Parathyroid adenoma (tissue), 2 donors: ENCODE measurements around the gene GALNT10.

Experiments
- H2AFZ ChIP-seq: fragments of 300-600 bp; sonication (generic); one replicate; pipeline ENCODE4 v1.7.0; 2017; ENCODE audit warnings: antibody characterized with exemption, mild to moderate bottlenecking
- H3K27ac ChIP-seq: fragments of 300-600 bp; sonication (generic); one replicate; pipeline ENCODE4 v1.7.0; 2017
- H3K27me3 ChIP-seq: fragments of 300-600 bp; sonication (generic); one replicate; pipeline ENCODE4 v1.7.0; 2017; ENCODE audit warnings: low read length; ENCODE audit not compliant: control insufficient read depth, insufficient read depth
- H3K36me3 ChIP-seq: fragments of 300-600 bp; sonication (generic); one replicate; pipeline ENCODE4 v1.7.0; 2017; ENCODE audit warnings: low read length; ENCODE audit not compliant: control insufficient read depth, insufficient read depth
- H3K4me1 ChIP-seq: fragments of 300-600 bp; sonication (generic); one replicate; pipeline ENCODE4 v1.7.0; 2017; ENCODE audit warnings: control low read depth
- H3K4me2 ChIP-seq: fragments of 300-600 bp; sonication (generic); one replicate; pipeline ENCODE4 v1.7.0; 2017; ENCODE audit warnings: low read length
- H3K4me3 ChIP-seq: fragments of 300-600 bp; sonication (generic); one replicate; pipeline ENCODE4 v1.7.0; 2017; ENCODE audit warnings: low read depth, low read length
- H3K79me2 ChIP-seq: fragments of 300-600 bp; sonication (generic); one replicate; pipeline ENCODE4 v1.7.0; 2017; ENCODE audit warnings: control low read depth
- H3K9ac ChIP-seq: fragments of 300-600 bp; sonication (generic); one replicate; pipeline ENCODE4 v1.7.0; 2017; ENCODE audit warnings: mild to moderate bottlenecking
- H3K9me3 ChIP-seq: fragments of 300-600 bp; sonication (generic); one replicate; pipeline ENCODE4 v1.7.0; 2017; ENCODE audit warnings: low read length; ENCODE audit not compliant: control insufficient read depth
- CTCF ChIP-seq: fragments of 300-600 bp; sonication (generic); IDR thresholded peaks from one replicate; pipeline ENCODE4 v1.7.0; 2017; ENCODE audit warnings: antibody characterized with exemption, mild to moderate bottlenecking
- donor health status: primary hyperparathyroidism.

The GALNT10 gene

DNA sequence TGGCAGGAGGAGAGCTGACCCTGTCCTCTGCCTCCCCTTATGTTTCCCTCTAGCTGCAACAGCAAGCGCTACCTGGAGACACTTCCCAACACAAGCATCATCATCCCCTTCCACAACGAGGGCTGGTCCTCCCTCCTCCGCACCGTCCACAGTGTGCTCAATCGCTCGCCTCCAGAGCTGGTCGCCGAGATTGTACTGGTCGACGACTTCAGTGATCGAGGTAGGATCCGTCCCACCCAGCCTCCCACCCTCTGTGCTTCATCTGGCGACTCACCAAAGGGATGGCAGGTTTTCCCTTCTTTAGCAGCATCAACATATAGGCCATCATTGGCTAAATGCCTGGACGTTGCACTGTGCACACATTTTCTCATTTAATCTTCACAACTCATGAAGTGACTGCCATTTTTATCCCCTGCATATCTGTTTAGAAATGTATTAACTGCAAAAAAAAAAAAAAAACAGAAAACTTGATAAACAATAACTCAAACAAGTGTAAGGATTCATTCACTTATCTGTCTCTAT is 139.0 kb downstream of the GALNT10 start:
- Histone ChIP-seq H3K27me3 (no peaks in the 10 kb centered on the region), H3K27ac (no peak overlapping the region), H3K4me1 (no peaks in the 10 kb centered on the region), H3K36me3 (no peaks in the 10 kb centered on the region), H3K4me2 (no peak overlapping the region), H2AFZ (no peak overlapping the region), H3K4me3 (no peak overlapping the region), H3K79me2 (no peaks in the 10 kb centered on the region), H3K9me3 (no peaks in the 10 kb centered on the region), H3K9ac (no peak overlapping the region)
- no peak for TF ChIP-seq CTCF

DNA sequence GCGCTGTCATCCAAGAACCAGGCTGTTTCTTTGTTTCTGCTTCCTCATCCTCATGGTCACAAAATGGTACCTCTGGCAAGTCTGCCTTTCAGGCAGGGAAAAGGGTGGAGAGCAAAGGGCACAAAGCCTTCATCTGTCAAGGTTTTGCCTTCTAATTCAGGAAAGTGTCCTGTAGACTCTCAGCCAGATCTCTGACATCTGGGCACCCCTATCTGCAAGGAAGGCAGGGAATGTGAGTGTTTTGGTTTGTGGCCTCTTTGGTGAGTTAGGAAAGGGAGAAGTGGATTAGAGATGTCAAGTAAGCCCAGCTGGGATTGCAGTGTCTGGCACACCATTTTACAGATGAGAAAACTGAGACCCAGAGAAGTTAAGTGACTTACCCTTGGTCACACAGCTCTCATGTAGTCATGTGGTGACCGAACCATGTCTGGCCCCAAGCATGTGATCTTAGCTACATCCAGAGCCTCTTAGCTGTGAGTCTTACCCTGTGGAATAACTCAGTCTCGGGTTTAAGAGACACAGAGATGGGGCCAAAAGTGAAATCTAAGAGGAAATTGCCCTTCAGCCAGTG is 139.6 kb downstream of the GALNT10 start:
- Histone ChIP-seq H3K4me1 (no peaks in the 10 kb centered on the region), H3K27ac (no peak overlapping the region), H2AFZ (no peak overlapping the region), H3K9ac (no peak overlapping the region), H3K36me3 (no peaks in the 10 kb centered on the region), H3K27me3 (no peaks in the 10 kb centered on the region), H3K4me2 (no peak overlapping the region), H3K4me3 (no peak overlapping the region), H3K9me3 (no peaks in the 10 kb centered on the region), H3K79me2 (no peaks in the 10 kb centered on the region)
- no peak for TF ChIP-seq CTCF

DNA sequence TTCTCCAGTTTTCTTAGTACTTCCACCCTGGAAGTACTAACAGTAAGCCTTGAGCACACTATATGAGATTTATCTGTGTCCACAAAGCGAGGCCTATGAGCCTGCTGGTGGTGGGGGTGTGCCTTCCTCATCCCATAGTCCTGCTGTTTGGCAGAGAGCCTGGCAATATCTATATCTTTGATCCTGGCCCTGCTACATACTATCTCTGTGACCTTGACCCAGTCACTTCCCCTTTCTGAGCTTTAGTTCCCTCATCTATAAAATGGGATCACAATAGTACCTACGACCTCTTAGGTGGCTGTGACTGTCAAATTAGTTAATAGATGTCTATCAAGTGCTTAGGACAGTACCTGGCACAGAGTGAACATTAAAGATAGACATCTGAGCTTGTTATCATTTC is 140.7 kb downstream of the GALNT10 start:
- Histone ChIP-seq H3K9me3 (no peaks in the 10 kb centered on the region), H3K9ac (no peak overlapping the region), H3K4me3 (no peak overlapping the region), H2AFZ (no peak overlapping the region), H3K79me2 (no peaks in the 10 kb centered on the region), H3K27me3 (no peaks in the 10 kb centered on the region), H3K36me3 (no peaks in the 10 kb centered on the region), H3K4me2 (no peak overlapping the region), H3K27ac (no peak overlapping the region), H3K4me1 (no peaks in the 10 kb centered on the region)
- TF ChIP-seq CTCF: no peak

- Histone ChIP-seq H3K9ac (no peak overlapping the region), H3K36me3 (no peaks in the 10 kb centered on the region), H3K27me3 (no peaks in the 10 kb centered on the region), H3K79me2 (no peaks in the 10 kb centered on the region), H3K27ac (no peak overlapping the region), H3K4me3 (no peak overlapping the region), H2AFZ (no peak overlapping the region), H3K4me1 (no peaks in the 10 kb centered on the region), H3K4me2 (no peak overlapping the region), H3K9me3 (no peaks in the 10 kb centered on the region)
- TF ChIP-seq CTCF: no peak
These were observed 141.4 kb downstream of the GALNT10 start for GRCh38 chr5:154331924-154332323.

- TF ChIP-seq CTCF: no peak
- Histone ChIP-seq H3K27me3 (no peaks in the 10 kb centered on the region), H3K79me2 (no peaks in the 10 kb centered on the region), H3K27ac (no peak overlapping the region), H2AFZ (no peak overlapping the region), H3K4me3 (no peak overlapping the region), H3K9me3 (no peaks in the 10 kb centered on the region), H3K4me1 (no peaks in the 10 kb centered on the region), H3K36me3 (no peaks in the 10 kb centered on the region), H3K9ac (no peak overlapping the region), H3K4me2 (no peak overlapping the region)
These were observed 141.9 kb downstream of the GALNT10 start for GRCh38 chr5:154332451-154332850.
